Ramos (cell line): ENCODE data around the gene SFPQ.
"Not testable (repeated sequence)": the region's sequence is repeated elsewhere in the genome, so short reads cannot be mapped to it uniquely, and the experiment has no call there.

Experiments
- in situ Hi-C: fragments of 300-500 bp; cut with MboI; formaldehyde crosslinking; loops from one replicate; pipeline ENCODE4 v1.14.3; 2022; ENCODE audit warnings: low sequenced_read_pairs; ENCODE audit not compliant: unreplicated experiment

Gene SFPQ, protein sequence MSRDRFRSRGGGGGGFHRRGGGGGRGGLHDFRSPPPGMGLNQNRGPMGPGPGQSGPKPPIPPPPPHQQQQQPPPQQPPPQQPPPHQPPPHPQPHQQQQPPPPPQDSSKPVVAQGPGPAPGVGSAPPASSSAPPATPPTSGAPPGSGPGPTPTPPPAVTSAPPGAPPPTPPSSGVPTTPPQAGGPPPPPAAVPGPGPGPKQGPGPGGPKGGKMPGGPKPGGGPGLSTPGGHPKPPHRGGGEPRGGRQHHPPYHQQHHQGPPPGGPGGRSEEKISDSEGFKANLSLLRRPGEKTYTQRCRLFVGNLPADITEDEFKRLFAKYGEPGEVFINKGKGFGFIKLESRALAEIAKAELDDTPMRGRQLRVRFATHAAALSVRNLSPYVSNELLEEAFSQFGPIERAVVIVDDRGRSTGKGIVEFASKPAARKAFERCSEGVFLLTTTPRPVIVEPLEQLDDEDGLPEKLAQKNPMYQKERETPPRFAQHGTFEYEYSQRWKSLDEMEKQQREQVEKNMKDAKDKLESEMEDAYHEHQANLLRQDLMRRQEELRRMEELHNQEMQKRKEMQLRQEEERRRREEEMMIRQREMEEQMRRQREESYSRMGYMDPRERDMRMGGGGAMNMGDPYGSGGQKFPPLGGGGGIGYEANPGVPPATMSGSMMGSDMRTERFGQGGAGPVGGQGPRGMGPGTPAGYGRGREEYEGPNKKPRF

DNA sequence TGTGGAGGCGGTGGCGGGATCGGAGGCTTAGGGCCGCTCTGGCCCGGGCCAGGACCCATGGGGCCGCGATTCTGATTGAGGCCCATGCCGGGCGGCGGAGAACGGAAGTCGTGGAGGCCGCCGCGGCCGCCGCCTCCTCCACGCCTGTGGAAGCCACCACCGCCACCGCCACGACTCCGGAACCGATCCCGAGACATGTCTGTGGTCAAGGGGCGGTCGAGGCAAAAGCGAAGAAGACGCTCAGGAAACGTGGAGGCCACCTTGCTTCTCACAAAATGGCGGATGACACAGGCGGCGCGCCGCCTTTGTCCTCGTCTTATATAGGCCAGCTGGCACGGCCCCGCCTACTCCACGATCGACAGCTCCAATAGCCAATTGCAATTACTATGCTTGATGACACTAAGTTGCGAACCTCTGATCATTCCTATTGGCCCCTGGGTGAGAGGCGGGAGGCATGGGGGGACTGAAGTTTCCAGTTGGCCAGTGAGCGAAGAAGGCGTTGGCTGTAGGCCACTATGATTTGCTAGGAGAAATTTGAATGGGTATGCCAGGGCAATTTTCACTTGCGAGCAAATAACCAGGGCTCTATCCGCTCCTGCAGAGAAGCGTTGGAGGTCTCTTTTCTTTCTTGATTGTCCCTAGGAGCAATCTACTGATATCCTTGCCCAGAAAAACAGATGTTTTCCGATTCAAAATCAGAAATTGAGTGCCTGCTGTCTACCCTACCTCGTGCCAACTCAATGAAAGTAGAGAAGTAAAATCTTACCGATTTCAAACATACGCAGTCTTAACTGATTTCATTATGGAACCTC lies at the start of gene SFPQ:
Gene SFPQ, minus strand, starts transcription at position 293 of the 812 bp plus-strand sequence. Its CDS starts 96 bp downstream, at position 197.
- in situ Hi-C loops = no loop called here

DNA sequence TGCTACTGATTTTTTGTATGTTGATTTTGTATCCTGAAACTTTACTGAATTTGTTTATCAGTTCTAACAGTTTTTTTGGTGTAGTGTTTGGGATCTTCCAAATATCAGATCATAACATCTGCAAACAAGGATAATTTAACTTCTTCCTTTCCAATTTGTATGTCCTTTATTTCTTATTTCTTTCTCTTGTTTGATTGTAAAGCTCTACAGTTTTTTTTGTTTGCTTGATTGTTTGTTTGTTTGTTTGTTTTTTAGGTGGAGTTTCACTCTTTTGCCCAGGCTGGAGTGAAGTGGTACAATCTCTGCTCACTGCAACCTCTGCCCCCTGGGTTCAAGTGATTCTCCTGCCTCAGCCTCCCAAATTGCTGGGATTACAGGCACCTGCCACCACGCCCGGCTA lies 43.8 kb upstream of the SFPQ start:
- in situ Hi-C loops = not testable (repeated sequence)

DNA sequence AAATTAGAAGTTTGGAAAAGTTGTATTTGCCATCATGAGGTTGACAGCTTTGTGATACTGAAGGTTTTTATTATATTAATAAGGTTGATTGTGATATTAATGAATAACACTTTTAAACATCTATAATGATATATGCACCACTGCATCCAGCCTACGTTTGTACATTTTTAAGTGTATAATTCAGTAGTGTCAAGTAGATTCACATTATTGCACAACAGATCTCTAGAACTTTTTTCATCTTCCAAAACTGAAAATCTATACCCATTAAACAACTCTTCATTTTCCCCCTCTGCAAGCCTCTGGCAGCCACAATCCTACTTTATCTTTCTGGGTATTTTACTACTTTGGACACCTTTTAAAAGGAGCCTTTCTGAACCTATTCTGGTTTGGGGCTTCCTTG lies 38.3 kb upstream of the SFPQ start:
- in situ Hi-C loops = no loop called here

DNA sequence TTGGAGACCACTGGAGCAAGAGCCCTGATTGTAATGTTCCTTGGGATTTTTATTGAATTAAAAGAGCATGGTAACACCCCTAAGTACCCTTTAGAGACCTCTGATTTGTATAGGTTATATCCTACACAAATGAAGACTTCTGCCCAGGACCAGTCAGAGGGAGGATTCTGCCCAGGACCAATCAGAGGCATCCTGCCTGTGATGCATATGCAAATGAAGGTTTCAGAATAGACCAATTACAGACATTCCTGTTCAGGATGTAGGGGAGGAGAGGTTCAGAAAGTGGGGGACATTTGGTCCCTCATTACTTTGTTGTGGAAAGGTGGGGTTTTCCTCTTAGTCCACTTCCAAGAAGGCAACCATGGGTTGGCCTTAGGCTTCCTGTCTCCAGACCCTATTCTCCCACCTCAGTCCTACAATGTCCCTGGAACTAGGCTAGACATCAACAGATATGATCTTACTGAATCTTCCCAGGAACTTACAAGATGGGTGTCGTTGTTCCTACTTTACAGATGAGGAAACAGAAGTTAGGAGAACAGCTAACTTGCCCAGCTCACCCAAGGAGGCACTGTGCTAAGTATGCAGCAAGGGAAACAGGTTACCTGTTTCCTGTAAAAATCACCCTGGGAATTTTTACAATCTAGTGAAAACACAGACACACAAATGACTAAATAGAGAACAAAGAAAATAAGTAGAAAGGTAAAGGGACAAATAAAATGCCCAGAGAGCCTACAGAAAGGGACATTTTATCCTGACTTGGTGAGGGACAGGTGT lies 36.8 kb upstream of the SFPQ start:
- in situ Hi-C loops = no loop called here

DNA sequence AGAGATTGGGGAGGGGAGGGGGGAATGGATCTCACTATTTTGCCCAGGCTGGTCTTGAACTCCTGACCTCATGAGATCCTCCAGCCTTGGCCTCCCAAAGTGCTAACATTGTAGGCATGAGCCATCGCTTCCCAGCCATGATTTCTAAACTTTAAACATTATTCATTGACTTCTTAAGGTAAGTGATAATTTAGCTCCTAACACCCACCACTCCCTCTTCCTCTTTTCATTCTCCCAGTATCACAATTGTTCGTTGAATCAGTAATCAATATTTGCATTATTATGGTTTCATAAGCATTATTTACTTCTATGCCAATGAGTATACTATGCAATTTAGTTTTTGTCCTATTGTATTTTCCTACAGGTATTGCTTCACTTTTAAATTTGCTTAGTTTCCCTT lies 33.6 kb upstream of the SFPQ start:
- in situ Hi-C loops = no loop called here

DNA sequence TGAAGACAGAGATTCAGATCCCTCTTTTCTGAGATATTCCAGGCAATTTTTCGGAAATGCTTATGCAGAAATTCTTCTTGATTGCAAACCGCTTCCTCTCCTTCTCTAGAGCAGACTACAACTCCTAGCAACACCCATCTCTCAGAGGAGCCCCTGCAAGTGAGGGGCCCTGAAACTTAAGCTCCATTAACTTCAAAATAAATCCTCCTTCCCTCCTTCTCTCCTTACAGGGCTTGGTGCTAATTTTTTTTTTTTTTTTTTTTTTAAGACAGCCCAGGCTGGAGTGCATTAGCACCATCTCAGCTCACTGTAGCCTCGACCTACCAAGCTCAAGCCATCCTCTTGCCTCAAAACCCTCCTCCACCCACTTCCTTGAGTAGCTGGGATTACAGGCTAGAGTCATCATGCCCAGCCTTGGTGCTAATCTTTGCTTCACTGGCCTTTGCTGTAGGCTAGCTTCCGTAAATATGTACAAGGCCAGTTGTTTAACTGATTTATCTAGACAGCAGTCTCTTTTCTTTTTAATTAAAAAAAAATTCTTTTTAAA lies 30.2 kb upstream of the SFPQ start:
- in situ Hi-C loops = no loop called here

DNA sequence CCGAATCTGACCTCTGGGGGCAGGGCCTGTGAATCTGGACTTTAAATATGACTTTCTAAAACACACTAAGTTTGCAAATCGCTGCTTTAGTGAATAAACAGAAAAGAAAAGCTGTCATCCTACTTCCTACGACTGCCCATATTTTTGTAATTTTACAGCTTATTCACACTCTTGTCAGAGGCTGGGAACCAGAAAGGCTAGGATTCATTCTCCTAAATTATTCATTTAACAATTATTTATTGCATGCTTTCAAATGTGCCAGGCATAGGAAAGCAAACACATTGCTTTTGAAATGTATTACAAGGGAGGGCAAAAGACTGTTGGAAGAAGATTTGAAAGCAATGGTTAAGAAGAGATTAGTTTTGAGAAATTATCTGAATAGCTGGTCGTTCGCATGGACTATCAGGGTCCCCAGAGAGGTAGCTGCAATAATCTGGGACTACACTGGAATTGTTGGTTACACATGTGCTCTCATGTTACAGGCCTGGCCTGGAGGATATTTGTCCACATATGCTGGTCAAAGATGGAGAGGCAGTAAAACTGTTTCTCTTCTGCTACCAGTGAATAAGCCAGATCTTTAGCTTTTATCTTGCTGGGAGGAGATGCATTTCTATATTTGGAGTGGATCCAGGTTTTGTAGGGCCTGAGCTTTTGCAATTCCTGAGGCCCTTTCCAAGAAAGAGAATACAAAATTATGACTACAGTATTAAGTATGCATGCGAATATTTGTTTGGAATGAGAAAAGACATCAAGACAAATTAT lies 29.6 kb upstream of the SFPQ start:
- in situ Hi-C loops = no loop called here

DNA sequence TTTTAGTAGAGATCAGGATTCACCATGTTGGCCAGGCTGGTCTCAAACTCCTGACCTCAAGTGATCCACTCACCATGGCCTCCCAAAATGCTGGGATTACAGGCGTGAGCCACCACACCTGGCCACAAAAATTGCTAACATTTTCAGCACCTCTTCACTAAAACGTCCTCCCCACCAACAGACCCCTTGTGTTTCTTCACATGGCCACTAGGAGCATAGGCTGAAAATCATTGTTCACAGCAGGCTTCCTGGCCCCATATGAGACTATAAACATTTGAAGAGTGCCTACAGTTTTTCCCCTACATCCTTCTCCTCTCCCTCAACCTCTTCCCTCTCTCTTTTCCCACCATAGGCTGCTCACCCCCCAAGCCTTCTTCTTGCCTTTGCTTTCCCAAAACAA lies 28.0 kb upstream of the SFPQ start:
- in situ Hi-C loops = no loop called here

DNA sequence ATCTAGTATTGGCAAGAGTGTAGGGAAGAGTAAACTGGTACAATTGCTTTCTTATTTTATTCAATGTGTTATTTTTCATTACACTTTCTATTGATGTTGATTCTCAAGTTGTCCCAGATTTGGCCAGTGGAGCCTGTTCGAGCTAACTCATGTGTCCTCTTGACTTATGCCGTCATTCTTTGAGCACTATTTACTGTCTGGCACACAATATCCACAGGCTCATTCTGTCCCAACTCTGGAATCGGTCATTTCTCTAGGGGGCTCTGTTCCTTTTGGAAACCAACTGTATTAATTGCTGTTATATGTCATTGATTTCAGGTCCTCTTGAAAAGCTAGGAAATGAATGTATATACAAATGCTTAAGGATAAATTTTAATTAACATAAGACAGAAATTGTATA lies 22.4 kb upstream of the SFPQ start:
- in situ Hi-C loops = no loop called here

DNA sequence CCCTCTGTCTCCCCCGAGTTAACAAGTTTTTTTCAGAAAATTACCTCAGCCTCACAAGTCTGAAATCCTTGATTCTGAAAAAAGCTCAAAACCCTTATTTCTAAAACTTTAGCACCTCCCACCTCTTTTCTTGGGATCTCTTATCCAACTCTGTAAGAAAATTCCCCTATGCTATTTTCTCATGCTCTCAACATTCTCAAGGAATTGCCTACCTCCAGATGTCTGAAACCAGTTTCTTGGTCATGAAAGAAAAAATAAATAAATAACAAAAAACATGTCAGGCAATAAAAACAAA lies 18.1 kb upstream of the SFPQ start:
- in situ Hi-C loops = no loop called here

DNA sequence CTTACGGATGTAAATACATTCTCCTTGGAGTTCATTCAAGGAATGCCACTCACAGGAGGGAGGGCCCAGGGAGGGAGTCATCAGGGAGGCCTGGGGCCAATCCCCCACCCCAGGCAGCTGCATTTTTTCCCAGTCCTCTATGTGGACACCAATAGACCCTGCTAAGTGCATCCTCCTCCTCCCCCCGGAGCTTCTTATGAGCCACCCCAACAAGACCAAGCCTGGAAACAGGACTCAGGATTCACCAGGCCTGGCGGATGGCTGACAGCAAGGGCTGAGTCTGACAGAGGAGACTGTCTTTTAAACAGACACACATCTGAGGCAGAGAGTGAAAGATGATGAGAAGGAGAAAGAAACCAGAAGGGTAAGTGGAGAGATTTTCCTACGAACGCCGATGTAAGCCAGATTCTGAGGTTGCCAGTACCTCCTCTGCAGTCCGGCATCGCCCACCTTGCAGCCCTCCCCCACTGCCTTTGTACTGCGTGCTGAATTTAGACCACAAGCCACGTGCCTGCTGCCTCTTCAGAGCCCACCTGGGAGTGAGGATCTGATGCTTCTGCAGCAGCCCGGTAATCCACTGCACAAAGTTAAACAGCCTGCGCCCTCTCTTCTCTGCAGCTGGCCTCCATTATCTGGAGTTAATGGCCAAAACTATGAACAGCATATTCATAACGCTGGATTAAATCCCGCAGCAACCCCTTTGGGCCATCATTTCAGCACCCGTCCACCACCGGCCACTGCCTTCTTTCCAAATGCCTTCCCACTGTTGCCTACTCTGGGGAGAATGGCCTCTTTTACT lies 17.6 kb upstream of the SFPQ start:
- in situ Hi-C loops = no loop called here

DNA sequence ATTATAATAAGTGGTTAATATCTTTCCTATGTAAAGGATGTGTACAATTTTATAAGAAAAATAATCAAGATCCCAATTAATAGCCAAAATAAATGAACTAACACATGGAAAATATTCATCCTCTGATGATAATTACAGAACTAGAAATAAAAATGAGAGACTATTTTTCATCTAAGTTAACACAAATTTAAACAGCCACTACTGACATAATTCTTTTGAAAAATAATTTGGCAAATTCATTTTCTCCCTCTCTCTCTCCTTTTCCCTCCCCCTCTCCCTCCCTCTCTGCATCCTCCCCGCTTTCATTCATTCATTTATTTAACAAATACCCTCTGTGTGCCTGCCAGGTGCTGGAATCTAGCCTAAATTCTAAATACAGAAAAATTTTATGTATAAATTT lies 10.3 kb upstream of the SFPQ start:
- in situ Hi-C loops = no loop called here

DNA sequence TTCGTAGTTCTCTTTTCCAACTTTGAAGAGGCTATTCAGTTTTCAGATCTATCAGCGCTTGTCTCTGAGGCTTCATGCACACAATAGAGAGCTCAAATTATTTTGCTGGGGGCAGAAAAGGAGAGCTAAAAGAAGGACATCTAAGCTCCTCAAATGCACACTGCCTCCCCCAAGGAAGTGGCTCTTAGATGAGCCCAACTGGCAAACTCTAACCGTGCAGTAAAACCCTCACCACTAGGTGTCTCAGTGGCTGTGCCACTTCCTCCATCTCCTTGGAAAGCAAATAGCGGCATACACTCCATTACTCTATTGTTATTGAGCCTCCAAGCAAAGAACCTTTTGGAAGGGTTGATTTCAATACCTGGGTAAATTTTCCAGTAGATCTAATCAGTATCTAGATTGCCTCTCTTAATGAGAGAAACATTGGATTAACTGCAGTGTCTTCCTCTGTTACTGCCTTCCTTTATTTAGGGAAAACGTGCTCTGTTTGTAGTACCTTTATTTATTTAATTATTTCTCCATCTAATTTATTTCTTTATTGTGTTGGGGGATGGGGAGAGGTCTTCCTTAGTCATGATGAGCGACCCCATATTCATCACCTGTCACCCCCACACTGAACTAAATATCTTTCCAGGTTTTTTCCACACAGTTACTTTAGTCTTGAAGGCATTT lies 9.2 kb upstream of the SFPQ start:
- in situ Hi-C loops = no loop called here

DNA sequence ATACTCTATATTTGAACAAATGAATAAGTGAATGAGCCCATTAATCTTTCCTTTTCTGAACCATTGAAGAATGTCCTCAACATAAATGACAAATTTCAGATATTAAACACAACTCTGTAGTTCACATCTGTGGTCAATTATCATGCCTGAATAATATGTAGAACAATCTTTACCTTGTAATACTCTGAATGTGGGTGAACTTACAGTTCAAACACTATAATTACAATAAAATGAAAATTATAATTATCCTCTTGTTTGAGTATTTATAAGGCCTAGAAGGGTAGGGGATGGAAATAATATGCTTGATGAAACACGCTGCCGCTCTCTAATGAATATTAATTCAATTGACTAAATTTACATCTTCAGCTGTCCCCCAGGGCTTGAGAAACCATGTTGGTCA lies 8.7 kb upstream of the SFPQ start:
- in situ Hi-C loops = no loop called here

DNA sequence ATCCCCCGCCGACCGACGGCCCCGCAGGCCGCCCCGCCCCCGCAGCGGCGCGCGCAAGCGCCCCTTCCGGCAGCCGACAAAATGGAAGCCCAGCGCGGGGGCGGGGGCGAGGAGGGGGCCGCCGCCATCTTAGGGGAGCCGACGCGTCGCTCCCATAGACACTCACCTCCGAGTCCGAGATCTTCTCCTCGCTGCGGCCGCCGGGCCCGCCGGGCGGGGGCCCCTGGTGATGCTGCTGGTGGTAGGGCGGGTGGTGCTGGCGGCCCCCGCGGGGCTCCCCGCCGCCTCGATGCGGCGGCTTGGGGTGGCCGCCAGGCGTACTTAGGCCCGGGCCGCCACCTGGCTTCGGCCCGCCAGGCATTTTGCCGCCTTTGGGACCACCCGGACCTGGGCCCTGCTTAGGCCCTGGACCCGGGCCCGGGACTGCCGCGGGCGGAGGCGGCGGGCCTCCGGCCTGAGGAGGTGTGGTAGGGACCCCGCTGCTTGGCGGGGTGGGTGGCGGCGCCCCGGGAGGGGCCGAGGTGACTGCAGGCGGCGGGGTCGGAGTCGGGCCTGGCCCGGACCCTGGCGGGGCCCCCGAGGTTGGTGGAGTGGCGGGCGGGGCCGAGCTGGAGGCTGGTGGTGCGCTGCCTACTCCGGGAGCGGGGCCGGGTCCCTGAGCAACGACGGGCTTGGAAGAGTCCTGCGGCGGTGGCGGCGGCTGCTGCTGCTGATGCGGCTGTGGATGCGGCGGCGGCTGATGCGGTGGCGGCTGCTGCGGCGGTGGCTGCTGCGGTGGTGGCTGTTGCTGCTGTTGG lies 691 bp downstream of the SFPQ start:
- in situ Hi-C loops = no loop called here

DNA sequence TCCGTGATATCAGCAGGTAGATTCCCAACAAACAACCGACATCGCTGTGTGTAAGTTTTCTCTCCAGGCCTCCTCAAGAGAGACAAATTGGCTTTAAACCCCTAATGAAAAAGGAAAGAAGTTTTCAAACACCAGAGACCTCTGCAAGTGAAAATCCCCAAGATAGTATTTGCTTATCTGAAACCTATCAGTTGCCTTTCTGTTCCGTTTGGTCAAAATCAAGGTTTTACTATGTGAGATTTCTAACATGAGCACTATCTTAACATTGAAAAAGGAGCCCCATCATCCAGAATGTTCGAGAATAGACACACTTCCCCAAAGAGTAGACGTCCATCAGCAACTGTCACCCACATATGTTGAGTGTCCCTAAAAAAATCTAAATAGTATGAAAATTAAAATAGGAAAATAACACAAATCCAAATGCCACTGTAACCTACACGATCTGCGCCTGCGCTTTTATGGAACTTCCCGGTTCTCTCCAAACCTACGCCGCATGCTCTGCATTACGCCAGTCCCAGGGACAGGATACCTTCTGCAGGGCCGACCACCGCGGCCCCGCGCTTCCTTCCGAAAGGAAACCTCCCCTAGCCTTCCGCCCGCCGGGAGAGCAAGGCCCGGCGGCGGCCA lies 1.4 kb downstream of the SFPQ start:
- in situ Hi-C loops = no loop called here

DNA sequence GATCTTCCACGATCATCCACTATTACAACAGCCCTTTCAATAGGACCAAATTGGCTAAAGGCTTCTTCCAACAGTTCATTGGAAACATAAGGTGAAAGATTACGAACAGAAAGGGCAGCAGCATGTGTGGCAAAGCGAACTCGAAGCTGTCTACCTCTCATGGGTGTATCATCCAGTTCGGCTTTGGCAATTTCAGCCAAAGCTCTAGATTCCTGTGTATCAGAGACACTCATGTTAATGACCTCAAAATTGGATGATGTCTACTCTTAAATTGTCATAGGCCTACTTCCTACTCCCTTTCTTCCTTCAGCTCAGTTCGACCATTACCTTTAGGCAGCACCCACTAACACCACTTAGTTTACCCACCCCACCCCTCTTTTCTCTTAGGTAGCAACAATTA lies 2.2 kb downstream of the SFPQ start:
- in situ Hi-C loops = no loop called here
